Stimulated activated CD4-positive, alpha-beta T cell treated with anti-CD3 and anti-CD28 coated beads, Interleukin-12 subunit alpha, Interleukin-12 subunit beta, amount 100 ng/mL, for 4 hours (primary cell): ENCODE results near the gene TNNI2.

Experiments used
- DNase-seq: peaks from one replicate; pipeline ENCODE4 v3.0.0-alpha.2; 2020

The TNNI2 gene

GRCh38 chr11:1835671-1836010 is 3.1 kb upstream of the TNNI2 start:
- DNase-seq = no peak

- no peak for DNase-seq
Measured at GRCh38 chr11:1836011-1836945, 2.5 kb upstream of the TNNI2 start.

GRCh38 chr11:1837171-1838076 is 1.4 kb upstream of the TNNI2 start:
- peak; percentile 75 for DNase-seq

- DNase-seq = no peak
Measured at GRCh38 chr11:1838077-1838425, 730 bp upstream of the TNNI2 start.

- DNase-seq = no peak
Measured at GRCh38 chr11:1839204-1839923, 583 bp downstream of the TNNI2 start.

GRCh38 chr11:1839924-1840779 is 1.4 kb downstream of the TNNI2 start:
- no peak for DNase-seq

GRCh38 chr11:1840780-1841480 is 2.1 kb downstream of the TNNI2 start:
- no peak for DNase-seq

GRCh38 chr11:1841511-1842148 is 2.8 kb downstream of the TNNI2 start:
- no peak for DNase-seq

GRCh38 chr11:1842149-1843097 is 3.6 kb downstream of the TNNI2 start:
- DNase-seq = no peak

- DNase-seq = no peak
Measured at GRCh38 chr11:1843098-1843473, 4.3 kb downstream of the TNNI2 start.

- no peak for DNase-seq
Measured at GRCh38 chr11:1843796-1844195, 5.0 kb downstream of the TNNI2 start.

GRCh38 chr11:1844221-1845094 is 5.7 kb downstream of the TNNI2 start:
- DNase-seq = peak; percentile 42

- DNase-seq = no peak
Measured at GRCh38 chr11:1845095-1845429, 6.3 kb downstream of the TNNI2 start.

- no peak for DNase-seq
Measured at GRCh38 chr11:1845561-1846452, 7.0 kb downstream of the TNNI2 start.

GRCh38 chr11:1846453-1846932 is 7.7 kb downstream of the TNNI2 start:
- DNase-seq = no peak

GRCh38 chr11:1847006-1847735 is 8.4 kb downstream of the TNNI2 start:
- DNase-seq = no peak
